HEK293T (cell line): ENCODE measurements around the gene PRSS56.

ENCODE experiments used
- CTCF ChIA-PET: fragments of 350-600 bp; formaldehyde crosslinking; extraction: SDS; loops from one replicate; lab custom pipeline; 2021; ENCODE audit warnings: antibody characterized with exemption, inconsistent platforms; lab: Yijun Ruan, JAX
- POLR2A ChIA-PET: fragments of 350-600 bp; formaldehyde crosslinking; extraction: SDS; loops from one replicate; lab custom pipeline; 2020; ENCODE audit warnings: antibody characterized with exemption, inconsistent platforms; lab: Yijun Ruan, JAX
- DNase-seq: peaks from one replicate; pipeline ENCODE4 v3.0.0; 2012; ENCODE audit warnings: mixed read lengths; ENCODE audit errors: extremely low spot score
- ARNT ChIP-seq: fragments of 450-650 bp; IDR thresholded peaks from 2 replicates; pipeline ENCODE4 v1.6.1; 2017; ENCODE audit warnings: mild to moderate bottlenecking
- BHLHE40 ChIP-seq: fragments of 450-650 bp; IDR thresholded peaks from 2 replicates; pipeline ENCODE4 v1.6.1; 2016; ENCODE audit warnings: mild to moderate bottlenecking, moderate library complexity, borderline replicate concordance
- CTBP1 ChIP-seq: fragments of 450-650 bp; IDR thresholded peaks from 2 replicates; pipeline ENCODE4 v1.6.1; 2016; ENCODE audit warnings: borderline replicate concordance
- ELF4 ChIP-seq: fragments of 450-650 bp; IDR thresholded peaks from 2 replicates; pipeline ENCODE4 v1.6.1; 2017; ENCODE audit warnings: antibody characterized with exemption
- FOXA1 ChIP-seq: fragments of 450-650 bp; IDR thresholded peaks from 2 replicates; pipeline ENCODE4 v1.6.1; 2016; ENCODE audit warnings: mild to moderate bottlenecking
- FOXK2 ChIP-seq: fragments of 450-650 bp; IDR thresholded peaks from 2 replicates; pipeline ENCODE4 v1.6.1; 2016; ENCODE audit warnings: mild to moderate bottlenecking
- FOXM1 ChIP-seq: fragments of 450-650 bp; IDR thresholded peaks from 2 replicates; pipeline ENCODE4 v1.6.1; 2017; ENCODE audit warnings: mild to moderate bottlenecking, borderline replicate concordance
- HDGF ChIP-seq: fragments of 450-650 bp; IDR thresholded peaks from 2 replicates; pipeline ENCODE4 v1.6.1; 2017; ENCODE audit warnings: antibody characterized with exemption, borderline replicate concordance
- L3MBTL2 ChIP-seq: fragments of 450-650 bp; conservative IDR thresholded peaks from 2 replicates; pipeline ENCODE4 v1.6.1; 2016; ENCODE audit warnings: mild to moderate bottlenecking
- LEF1 ChIP-seq: fragments of 450-650 bp; IDR thresholded peaks from 2 replicates; pipeline ENCODE4 v1.6.1; 2017; ENCODE audit warnings: mild to moderate bottlenecking, borderline replicate concordance
- NFRKB ChIP-seq: fragments of 450-650 bp; IDR thresholded peaks from 2 replicates; pipeline ENCODE4 v1.6.1; 2016; ENCODE audit warnings: mild to moderate bottlenecking, moderate library complexity
- SP1 ChIP-seq: fragments of 450-650 bp; IDR thresholded peaks from 2 replicates; pipeline ENCODE4 v1.6.1; 2017
- SUZ12 ChIP-seq: fragments of 450-650 bp; IDR thresholded peaks from 2 replicates; pipeline ENCODE4 v1.6.1; 2016; ENCODE audit warnings: mild to moderate bottlenecking
- TARDBP ChIP-seq: fragments of 450-650 bp; IDR thresholded peaks from 2 replicates; pipeline ENCODE4 v1.6.1; 2016
- ZNF384 ChIP-seq: fragments of 450-650 bp; IDR thresholded peaks from 2 replicates; pipeline ENCODE4 v1.6.1; 2016
- TF ChIP-seq, protein P1 (sequence below): fragments of 450-650 bp; IDR thresholded peaks from 2 replicates; pipeline ENCODE4 v1.6.1; 2016

The PRSS56 gene

DNA sequence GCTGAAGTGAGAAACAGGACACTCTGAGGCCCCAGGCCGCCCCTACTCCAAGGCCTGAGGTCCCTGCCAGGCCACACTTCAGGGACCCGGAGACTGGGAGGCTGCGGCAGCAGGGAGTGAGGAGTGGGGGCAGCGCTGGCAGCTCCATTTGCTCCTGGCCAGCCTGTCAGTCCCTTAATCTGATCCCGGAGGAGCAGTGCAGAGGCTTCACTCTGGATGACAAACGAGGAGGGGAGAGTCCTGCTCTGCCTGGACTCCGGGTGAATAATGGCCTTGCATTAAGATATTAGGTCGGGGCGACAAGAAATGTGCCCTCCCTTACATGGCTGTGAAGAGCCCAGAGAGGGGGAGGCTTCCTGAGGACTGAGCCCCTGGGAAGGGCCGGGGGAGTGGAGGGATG, 14.3 kb upstream of the PRSS56 start:
- ChIA-PET CTCF (no interaction called here), POLR2A (no interaction called here)
- TF ChIP-seq CTBP1 = no peak
- TF ChIP-seq LEF1 = no peak
- no peak for TF ChIP-seq ARNT
- no peak for TF ChIP-seq SP1
- no peak for TF ChIP-seq BHLHE40
- TF ChIP-seq FOXM1 = no peak
- no peak for TF ChIP-seq FOXK2
- DNase-seq = no peak

- DNase-seq = no peak
- no peak for TF ChIP-seq CTBP1
- TF ChIP-seq FOXA1 = no peak
- no peak for TF ChIP-seq NFRKB
- TF ChIP-seq SP1 = no peak
- ChIA-PET POLR2A (no interaction called here), CTCF (no interaction called here)
Observed at GRCh38 chr2:232506709-232507108, 13.5 kb upstream of the PRSS56 start.

DNA sequence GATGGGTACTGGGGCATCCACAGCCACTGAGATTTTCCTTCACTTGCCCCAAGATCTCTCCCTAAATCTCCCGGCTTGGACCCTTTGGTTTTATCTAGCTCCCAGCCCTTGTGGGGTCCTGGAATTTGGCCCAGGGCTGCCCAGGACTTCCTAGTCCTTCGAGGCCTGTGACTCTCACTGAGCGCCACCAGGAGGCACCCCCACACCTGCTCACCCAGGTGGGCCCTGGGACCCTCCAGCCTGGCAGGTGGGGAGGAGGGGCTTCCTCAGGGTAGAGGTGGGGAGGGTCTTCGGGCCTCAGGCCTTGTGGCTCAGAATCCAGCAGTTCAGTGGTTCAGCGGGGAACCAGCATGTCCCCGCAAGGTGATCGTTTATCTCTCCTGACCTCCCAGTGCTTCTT, 11.9 kb upstream of the PRSS56 start:
- TF ChIP-seq ARNT (no peak), LEF1 (no peak), TARDBP (no peak), BHLHE40 (no peak), CTBP1 (no peak), ZNF384 (no peak), FOXA1 (no peak), ELF4 (no peak)
- ChIA-PET CTCF (no interaction called here), POLR2A (no interaction called here)
- no peak for DNase-seq

DNA sequence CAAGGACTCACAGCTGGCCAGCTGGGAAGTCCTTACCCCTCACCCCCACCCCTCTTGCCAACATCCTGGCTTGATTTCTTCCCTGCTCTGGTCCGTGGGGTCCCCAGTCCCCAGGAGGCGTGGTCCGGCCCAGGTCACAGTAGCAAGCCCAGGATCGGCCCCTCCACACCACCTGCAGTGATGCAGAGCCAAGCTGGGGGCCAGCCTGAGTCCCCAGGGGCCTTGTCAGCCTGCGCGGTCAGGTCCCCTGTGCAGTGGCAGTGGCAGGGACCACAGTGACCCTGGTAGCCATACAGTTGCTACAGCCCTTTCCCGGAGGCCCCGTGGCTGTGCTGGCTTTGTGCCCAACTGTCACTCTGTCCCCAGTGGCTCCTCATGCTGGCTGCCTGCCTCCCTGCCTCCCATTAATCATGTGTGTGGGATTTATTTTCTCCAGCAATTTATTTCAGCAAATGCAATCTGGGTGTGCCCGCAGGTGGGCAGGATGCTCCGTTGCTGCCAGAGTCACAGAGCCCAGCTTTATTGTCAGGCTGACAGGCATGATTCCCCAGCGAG, 8.8 kb upstream of the PRSS56 start:
- TF ChIP-seq BHLHE40 (no peak), SUZ12 (no peak), NFRKB (no peak), ZNF384 (no peak), FOXA1 (no peak), SP1 (no peak), FOXK2 (no peak), FOXM1 (no peak), CTBP1 (no peak), ARNT (no peak), LEF1 (no peak)
- TF ChIP-seq, protein P1, sequence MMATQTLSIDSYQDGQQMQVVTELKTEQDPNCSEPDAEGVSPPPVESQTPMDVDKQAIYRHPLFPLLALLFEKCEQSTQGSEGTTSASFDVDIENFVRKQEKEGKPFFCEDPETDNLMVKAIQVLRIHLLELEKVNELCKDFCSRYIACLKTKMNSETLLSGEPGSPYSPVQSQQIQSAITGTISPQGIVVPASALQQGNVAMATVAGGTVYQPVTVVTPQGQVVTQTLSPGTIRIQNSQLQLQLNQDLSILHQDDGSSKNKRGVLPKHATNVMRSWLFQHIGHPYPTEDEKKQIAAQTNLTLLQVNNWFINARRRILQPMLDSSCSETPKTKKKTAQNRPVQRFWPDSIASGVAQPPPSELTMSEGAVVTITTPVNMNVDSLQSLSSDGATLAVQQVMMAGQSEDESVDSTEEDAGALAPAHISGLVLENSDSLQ = no peak
- ChIA-PET POLR2A (no interaction called here), CTCF (interaction anchor here (0.5 to 0.7 kb wide), 2 partner anchors 12 to 94 kb away, joined by 3 to 6 read pairs; no protein-coding TSS in a partner anchor)
- DNase-seq = no peak

GRCh38 chr2:232512602-232513001, 7.6 kb upstream of the PRSS56 start:
- CTCF ChIA-PET = no interaction called here
- DNase-seq = no peak
- POLR2A ChIA-PET = no interaction called here
- TF ChIP-seq FOXA1 = no peak
- no peak for TF ChIP-seq FOXK2
- TF ChIP-seq HDGF = no peak
- TF ChIP-seq ARNT = no peak
- no peak for TF ChIP-seq LEF1
- TF ChIP-seq SUZ12 = no peak
- no peak for TF ChIP-seq TARDBP
- TF ChIP-seq NFRKB = no peak
- TF ChIP-seq, protein P1 = no peak
- TF ChIP-seq SP1 = no peak
- TF ChIP-seq FOXM1 = no peak
- no peak for TF ChIP-seq BHLHE40
- no peak for TF ChIP-seq ELF4

- DNase-seq = no peak
- ChIA-PET POLR2A (no interaction called here), CTCF (no interaction called here)
- TF ChIP-seq ZNF384 (no peak), FOXM1 (no peak), ELF4 (no peak), SUZ12 (no peak), ARNT (no peak), SP1 (no peak), FOXK2 (no peak), BHLHE40 (no peak)
- TF ChIP-seq, protein P1 = no peak
Observed at GRCh38 chr2:232513353-232513752, 6.8 kb upstream of the PRSS56 start.

DNA sequence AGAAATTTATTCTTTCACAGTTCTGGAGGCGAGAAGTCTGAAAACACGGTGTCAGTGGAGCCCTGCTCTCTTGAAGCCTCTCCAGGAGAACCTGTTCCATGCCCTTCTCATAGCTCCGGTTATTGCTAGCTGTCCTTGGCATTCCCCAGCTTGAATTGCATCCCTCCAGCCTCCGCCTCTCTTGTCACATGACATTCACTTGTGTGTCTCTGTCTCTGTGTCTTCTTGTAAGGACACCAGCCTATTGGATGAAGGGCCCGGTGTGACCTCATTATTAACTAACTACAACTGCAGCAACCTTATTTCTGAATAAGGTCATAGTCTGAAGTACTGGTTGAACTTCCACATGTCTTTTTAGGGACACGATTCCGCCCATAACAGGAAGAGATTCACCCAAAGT, 4.5 kb upstream of the PRSS56 start:
- POLR2A ChIA-PET = no interaction called here
- DNase-seq = no peak
- no peak for TF ChIP-seq LEF1
- TF ChIP-seq NFRKB = no peak
- no peak for TF ChIP-seq TARDBP
- TF ChIP-seq CTBP1 = no peak
- no peak for TF ChIP-seq SUZ12
- TF ChIP-seq, protein P1 = no peak
- no peak for TF ChIP-seq FOXM1
- TF ChIP-seq L3MBTL2 = no peak
- CTCF ChIA-PET = interaction anchor here (0.7 kb wide), 1 partner anchor 71 kb away, joined by 3 read pairs; no protein-coding TSS in a partner anchor
